Measurements from ENCODE around the gene DGKB.

Gene DGKB

DNA sequence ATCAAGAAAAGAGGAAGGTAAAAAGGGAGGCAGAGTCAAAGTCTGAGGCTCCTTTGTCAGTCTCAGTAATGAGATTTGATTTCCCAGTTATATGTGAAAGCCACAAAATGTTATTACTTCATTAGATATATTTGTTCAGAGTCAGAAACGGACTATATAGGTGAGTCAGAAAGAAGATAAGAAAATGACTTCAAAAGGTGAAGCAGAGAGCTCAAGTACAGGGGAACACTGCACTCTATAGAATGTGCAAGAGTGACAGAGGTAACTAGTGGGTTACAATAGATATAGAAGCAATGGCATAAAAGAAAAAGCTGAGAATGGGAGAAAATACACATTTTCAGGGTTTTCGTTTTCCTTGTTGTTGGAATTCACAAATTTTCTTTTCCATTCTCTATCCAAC is 43.3 kb downstream of the DGKB start:
- DNase-seq (ENCODE audit: low spot score): no peak

DNA sequence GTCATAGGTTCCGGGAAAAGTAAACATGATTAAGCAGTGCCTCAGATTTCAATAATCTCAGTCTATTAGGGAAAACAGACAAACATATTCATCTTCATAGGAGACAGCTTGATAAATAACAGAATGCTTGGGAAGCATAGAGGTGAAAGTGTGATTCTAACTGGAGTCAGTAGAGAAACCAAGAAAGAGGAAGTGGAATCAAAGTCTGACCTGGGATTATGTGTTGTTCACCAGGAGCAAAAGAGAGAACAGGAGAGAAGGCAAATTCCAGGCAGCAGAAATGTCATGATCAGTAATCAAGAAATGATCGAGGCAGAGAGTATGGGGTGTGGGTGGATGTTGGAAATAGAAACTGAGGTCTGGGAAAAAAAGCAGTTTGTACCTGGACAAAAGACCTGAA is 43.7 kb downstream of the DGKB start:
- DNase-seq (ENCODE audit: low spot score): no peak

DNA sequence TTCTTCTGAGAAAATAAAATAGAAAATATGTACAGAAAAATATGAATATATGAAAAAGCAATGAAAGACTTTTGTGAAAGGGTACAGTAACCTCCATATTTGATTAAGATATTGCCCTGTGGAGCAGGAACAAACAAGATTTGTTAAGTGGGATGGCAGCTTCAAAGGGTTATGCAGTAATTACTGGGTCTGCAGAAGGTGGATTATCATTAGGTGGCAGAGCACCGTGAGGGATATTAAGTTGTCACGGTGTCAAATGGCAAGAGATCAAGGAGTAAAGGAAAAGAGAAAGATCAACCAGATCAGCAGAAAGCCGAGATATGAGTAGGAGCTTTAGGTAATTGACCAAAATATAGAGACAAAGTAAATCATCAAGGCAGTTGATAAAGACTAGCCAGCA is 44.1 kb downstream of the DGKB start:
- DNase-seq (ENCODE audit: low spot score): no peak

- DNase-seq (ENCODE audit: low spot score): no peak
These were observed 47.3 kb downstream of the DGKB start for GRCh38 chr7:14855033-14855794.

DNA sequence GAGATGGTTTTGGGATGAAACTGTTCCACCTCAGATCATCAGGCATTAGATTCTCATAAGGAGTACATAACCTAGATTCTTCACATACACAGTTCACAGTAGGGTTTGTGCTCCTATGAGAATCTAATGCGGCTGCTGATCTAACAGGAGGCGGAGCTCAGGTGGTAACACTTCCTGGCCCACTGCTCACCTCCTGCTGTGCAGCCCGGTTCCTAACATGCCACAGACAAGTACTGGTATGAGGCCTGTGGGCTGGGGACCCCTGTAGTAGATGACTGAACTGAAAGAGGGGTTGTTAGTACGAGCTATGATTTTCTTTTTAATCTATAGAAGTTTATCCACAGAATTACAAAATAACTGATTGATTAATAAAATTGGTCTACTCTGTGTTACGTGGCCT is 48.1 kb downstream of the DGKB start:
- no peak for DNase-seq (ENCODE audit: low spot score)

DNA sequence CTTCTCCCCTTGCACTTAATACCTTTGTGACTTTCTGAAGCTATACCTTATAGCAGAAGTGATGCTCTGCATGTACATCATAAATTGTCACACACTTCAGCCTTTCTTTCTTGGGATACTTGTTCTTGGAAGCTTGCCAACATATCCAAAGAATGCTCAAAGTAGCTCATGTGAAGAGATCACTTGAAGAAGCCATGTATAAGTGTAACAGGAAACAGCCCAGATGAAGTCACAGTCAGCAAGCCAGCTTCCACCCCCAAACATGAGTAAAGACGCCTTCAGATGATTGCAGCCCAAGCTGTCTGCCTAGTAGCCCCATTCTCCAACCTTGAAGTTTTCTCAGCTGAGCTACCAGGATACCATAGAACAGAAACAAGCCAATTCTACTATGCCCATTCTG is 50.9 kb downstream of the DGKB start:
- no peak for DNase-seq (ENCODE audit: low spot score)

DNA sequence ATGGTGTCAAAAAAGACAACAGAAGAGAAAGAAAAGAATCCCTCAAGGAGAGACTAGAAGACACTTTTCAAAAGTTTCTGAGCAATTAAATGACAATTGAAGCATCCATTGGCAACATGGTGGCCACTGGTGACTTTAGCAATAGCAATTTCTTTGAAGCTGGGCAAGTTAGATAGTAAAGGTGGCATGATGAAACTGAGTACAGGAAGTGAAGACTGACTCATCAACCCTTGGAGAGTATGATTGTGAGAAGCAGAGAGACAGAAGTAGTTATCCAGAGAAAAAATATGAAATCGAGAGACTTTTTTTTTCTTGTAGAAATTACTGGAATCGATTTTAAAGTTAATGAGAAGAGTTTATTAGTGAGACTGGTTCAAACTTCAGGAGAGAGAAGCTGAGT is 52.5 kb downstream of the DGKB start:
- no peak for DNase-seq (ENCODE audit: low spot score)

GRCh38 chr7:14846405-14846804 is 56.1 kb downstream of the DGKB start:
- DNase-seq (ENCODE audit: low spot score): no peak

DNA sequence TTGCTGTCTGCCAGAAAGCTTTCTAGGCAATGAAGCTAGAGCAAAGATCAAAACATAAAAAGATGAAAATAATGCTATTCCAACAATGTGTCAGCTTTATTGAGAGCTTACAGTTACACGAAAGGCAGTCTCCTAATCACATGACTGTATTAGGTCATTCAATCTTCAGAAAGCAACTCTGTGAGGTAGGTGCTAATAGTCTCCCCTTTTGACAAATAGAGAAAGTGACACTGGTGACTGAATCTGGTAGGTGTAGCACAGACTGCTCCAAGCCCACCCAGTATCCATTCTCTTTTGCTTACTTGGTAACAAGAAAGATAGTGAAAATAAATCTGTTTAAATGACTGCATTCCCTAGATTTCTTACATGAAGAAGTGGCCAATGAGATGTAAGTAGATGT is 58.8 kb downstream of the DGKB start:
- no peak for DNase-seq (ENCODE audit: low spot score)

- DNase-seq (ENCODE audit: low spot score): no peak
These were observed 60.0 kb downstream of the DGKB start for GRCh38 chr7:14842523-14842922.

DNA sequence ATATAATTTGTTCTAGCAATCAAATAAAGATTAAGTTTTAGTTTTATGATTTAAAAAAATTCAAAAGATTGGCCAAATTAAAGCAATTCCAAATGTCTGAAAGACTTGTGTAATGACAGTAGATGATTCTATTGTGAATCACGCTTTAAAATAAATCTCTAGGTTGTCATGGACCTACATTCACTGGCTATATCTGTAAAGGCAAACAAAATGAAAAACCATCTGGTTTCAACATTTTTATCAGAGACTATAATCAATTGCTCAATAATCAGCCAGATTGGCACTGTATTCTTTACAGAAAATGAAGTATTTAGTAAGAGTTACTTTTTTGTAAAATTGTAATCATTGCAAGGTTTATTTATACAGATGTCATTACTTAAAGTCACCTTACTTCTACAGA is 60.7 kb downstream of the DGKB start:
- DNase-seq (ENCODE audit: low spot score): no peak

GRCh38 chr7:14841086-14841485 is 61.5 kb downstream of the DGKB start:
- DNase-seq (ENCODE audit: low spot score): no peak

- DNase-seq (ENCODE audit: low spot score): no peak
These were observed 63.2 kb downstream of the DGKB start for GRCh38 chr7:14839307-14839706.

GRCh38 chr7:14837216-14837615 is 65.3 kb downstream of the DGKB start:
- no peak for DNase-seq (ENCODE audit: low spot score)

DNA sequence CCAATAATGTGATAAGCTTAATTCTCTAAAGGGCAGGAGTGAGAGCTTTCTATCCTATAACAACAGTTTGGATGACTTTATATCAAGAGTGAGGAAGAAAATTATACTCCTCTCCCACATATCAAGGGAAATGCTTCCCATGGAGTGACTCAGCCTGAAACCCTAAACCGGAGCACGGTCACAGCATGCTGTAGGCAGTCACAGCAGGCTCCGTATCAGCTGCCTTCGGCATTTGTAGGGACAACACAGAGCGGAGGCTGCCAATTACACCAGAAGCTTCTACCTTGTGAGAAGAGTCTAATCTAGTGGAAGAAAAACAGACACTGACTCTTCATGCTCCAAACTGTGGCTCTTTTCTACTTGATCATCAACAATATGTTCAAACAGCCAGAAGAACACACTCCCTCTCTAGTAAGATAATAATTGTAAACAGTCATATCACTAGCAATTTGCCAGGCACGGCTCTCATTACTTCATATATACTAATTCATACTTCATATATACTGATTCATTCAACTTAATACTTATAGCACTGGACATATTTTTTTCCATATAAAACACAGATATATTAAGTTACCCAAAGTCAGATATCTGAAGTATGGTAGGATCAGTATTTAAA is 65.9 kb downstream of the DGKB start:
- peak; percentile 65 for DNase-seq (ENCODE audit: low spot score)

- DNase-seq (ENCODE audit: low spot score): no peak
These were observed 66.5 kb downstream of the DGKB start for GRCh38 chr7:14836006-14836405.

DNA sequence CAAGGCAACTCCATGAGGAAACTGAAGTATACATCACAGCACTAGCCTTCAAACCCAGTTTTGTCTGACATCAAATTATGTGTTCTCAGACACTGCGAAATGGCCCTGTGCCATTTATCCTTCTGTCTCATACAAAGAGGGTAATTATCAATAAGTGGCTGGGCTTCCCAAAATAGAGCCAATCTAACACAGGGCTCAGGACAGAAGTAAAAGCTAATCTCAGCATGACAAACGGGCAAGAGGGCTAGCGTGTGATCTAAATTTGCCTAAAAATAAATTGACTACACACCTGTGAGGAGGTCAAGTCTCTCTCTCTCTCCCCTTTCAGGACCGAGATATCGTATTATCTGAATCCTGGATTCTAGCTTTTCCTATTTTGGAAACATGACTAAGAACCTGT is 67.2 kb downstream of the DGKB start:
- no peak for DNase-seq (ENCODE audit: low spot score)

DNA sequence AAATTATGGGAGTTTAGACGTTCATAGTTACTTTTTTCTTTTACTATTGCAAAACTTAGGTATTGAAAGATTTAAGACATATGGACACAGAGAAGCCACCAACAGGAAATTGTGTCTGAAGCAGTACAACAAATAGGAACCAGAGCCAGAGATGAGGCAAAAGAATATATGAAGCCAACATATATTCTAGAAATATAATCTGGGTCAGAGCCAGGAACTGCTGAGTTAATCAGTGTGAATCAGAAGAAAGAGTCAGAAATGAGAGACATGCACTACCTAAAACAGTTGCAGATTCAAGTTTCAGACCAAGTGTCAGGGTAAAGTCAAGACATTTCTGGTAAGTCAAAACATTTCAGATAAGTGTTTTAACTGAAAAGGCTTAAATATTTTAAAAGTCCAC is 67.7 kb downstream of the DGKB start:
- DNase-seq (ENCODE audit: low spot score): no peak

DNA sequence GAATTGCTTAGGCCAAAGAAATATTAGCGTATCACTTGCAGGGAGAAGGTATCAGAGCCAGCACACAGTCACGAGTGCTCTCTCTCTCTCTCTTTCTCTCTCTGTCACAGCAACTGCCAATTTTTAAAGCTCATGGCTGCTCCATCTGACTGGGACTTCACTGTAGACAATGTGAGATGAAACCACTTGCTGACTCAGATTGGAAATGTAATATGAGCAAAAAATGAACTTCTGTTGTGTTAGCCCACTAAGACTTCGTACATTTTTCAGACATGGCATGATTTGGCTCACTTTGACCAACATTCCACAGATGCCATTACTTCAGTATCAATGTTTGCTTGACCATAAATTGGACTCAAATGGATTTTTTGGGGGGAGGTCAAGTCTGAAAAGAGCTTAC is 68.1 kb downstream of the DGKB start:
- no peak for DNase-seq (ENCODE audit: low spot score)

GRCh38 chr7:14833707-14834106 is 68.8 kb downstream of the DGKB start:
- no peak for DNase-seq (ENCODE audit: low spot score)

DNA sequence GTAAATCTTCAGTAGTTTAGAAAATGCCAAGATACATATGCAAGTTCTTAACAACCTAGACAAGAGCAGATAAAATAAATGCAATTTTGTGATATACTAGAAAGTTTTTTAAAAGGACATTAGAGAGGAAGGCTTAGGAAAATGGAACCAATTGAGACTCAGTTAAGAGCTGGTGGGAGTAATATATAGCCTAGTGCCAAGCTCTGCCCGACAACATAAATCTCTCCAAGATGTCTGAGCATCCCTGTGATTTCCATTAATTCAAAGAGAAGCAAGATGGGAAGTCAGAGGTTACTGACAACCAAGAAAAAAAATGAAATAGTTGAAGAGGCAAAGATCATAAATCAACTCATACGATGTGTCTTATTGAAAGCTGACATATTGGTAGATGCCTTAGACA is 74.5 kb downstream of the DGKB start:
- no peak for DNase-seq (ENCODE audit: low spot score)

DNA sequence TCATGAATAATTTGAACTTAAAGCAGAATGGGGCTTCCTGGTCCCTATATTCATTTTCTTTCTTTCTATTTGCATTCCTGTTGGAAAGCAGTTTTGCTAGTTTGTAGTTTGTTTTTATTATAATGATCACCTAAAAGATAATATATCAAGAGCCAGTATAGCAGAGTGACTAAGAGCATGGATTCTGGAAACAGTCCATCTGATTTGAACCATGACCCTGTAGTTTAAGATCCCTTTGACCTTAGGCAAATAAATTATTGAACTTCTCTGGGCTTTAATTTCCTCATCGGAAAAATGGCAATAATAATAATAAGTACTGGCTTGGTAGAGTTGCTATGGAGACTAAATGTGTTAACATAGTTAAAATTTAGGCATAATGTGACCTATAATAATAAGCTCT is 76.1 kb downstream of the DGKB start:
- no peak for DNase-seq (ENCODE audit: low spot score)

GRCh38 chr7:14825912-14826311 is 76.6 kb downstream of the DGKB start:
- no peak for DNase-seq (ENCODE audit: low spot score)

DNA sequence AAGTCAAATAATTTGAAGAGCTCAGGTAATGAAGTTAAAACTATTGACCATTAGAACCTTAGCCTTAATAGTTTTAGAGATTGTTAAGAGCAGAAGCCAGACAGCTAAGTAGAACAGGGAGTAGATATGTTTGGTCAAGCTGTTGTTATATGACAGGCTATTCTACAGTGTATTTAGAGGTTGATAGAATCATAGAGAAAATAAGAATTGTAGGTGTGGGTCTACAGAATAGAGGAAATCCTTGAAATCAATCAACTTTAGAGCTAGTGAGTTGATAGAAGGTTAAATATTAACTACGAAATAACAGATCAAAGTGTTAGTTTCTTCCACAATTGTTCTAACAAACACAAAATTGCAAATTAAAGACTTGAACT is 80.1 kb downstream of the DGKB start:
- DNase-seq (ENCODE audit: low spot score): no peak
